GM12864 (cell line): ENCODE data around the gene BTN2A1.
"Not testable (repeated sequence)": the region's sequence is repeated elsewhere in the genome, so short reads cannot be mapped to it uniquely, and the experiment has no call there.

Source experiments
- DNase-seq: peaks from one replicate; pipeline ENCODE4 v3.0.0-alpha.2; 2011; ENCODE audit warnings: low read depth
- H3K4me3 ChIP-seq: 2 replicates; pipeline ENCODE4 v1.5.1; 2011; ENCODE audit warnings: mild to moderate bottlenecking, low read depth, low read length, control low read depth
- TF ChIP-seq, protein P1 (sequence below): IDR thresholded peaks from 2 replicates; pipeline ENCODE4 v1.5.1; 2011; ENCODE audit warnings: low read depth, mild to moderate bottlenecking, moderate library complexity, low read length, control low read depth, inconsistent platforms; ENCODE audit errors: missing control alignments

Gene BTN2A1

DNA sequence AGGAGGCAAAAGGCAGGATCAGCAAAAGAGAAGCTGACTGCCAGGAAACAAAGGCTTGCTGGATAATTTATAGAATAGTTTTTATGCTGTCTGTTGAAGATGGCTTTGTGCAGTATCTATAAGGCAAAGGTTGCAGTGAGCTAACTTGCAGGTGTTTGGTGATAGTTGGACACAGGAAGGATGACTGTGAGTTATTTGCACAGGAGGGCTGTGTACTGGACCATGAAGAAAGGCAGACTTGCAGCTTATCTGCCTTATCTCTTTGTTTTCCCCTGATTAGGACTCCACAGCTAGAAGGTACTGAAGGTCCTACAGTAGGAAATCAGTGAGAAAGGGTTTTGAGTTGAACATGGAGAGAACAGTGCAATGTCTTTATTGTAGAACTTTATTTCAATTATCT, 44.4 kb downstream of the BTN2A1 start:
- TF ChIP-seq, protein P1, sequence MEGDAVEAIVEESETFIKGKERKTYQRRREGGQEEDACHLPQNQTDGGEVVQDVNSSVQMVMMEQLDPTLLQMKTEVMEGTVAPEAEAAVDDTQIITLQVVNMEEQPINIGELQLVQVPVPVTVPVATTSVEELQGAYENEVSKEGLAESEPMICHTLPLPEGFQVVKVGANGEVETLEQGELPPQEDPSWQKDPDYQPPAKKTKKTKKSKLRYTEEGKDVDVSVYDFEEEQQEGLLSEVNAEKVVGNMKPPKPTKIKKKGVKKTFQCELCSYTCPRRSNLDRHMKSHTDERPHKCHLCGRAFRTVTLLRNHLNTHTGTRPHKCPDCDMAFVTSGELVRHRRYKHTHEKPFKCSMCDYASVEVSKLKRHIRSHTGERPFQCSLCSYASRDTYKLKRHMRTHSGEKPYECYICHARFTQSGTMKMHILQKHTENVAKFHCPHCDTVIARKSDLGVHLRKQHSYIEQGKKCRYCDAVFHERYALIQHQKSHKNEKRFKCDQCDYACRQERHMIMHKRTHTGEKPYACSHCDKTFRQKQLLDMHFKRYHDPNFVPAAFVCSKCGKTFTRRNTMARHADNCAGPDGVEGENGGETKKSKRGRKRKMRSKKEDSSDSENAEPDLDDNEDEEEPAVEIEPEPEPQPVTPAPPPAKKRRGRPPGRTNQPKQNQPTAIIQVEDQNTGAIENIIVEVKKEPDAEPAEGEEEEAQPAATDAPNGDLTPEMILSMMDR: no peak
- peak overlapping the region; percentile 49; the same call in 1 of the 2 replicates for H3K4me3 ChIP-seq
- no peak for DNase-seq

DNA sequence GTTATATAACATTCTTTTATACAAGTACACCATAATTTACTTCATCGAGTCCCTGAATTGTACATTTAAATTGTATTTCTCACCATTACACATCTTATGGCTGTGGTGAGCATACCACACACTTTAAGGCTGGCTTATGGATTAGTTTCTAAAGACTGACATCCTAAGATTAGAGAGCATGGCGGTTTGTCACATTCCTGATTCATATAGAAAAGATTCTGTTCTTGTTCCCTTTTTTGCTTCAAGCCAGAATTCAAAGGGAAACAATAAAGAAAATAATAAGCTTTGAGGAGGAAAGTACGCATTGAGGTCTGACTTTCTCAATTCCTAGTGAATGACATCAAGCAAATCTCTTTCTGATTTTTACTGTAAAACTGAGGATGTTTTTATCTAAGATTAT, 44.9 kb downstream of the BTN2A1 start:
- no peak for DNase-seq
- TF ChIP-seq, protein P1: no peak
- no peak overlapping the region for H3K4me3 ChIP-seq

DNA sequence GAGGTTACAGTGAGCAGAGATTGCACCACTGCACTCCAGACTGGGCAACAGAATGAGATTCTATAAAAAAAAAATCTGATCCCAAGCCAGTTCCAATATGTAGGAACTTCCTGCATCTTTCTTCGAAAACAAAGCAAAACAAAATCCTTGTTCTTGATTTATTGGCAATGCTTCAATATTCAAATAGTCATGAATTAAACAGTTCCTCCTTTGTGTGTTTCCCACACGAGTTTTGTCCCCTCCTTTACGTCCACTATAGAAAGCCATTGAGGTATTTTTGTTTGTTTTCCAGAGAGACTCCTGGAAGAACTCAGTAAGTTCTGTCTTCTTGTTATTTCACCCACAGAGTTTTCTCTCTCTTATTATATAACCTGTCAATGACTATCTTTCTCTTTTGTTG, 49.9 kb downstream of the BTN2A1 start:
- no peak overlapping the region for H3K4me3 ChIP-seq
- TF ChIP-seq, protein P1: no peak
- no peak for DNase-seq

DNA sequence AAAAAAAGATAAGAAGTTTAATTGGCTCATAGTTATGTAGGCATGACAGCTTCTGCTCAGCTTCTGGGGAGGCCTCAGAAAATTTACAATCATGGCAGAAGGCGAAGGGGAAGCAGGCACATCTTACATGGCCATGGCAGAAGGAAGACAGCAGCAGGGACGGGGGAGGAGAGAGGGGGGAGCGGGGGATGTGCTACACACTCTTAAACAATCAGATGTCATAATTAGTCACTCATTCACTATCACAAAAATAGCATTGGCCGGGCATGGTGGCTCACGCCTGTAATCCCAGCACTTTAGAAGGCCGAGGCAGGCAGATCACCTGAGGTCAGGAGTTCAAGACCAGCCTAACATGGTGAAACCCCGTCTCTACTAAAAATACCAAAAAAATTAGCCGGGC, 53.3 kb downstream of the BTN2A1 start:
- not testable (repeated sequence) for DNase-seq

DNA sequence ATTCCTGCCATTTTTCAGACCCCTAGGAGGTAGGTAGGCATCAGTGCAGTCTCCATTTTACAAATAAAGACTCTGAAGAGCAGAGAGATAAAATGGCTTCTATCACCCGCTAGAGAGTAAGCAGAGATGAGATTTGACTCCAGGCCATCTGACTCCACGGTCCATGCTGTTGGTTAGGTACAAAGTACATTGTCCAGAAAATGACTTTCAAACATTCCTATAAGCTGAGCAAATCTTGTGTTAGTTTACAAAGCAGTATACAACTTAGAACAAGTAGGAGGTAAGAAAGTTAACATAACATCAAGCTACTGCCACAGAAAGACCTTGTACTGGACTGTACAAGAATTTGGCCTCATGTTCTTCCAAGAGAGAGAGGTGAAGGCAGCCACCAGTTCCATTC, 57.2 kb downstream of the BTN2A1 start:
- H3K4me3 ChIP-seq: no peak overlapping the region
- no peak for DNase-seq
- TF ChIP-seq, protein P1: no peak

More for the DNA sequence above, 53.3 kb downstream of the BTN2A1 start:
- H3K4me3 ChIP-seq: not testable (repeated sequence)

DNA sequence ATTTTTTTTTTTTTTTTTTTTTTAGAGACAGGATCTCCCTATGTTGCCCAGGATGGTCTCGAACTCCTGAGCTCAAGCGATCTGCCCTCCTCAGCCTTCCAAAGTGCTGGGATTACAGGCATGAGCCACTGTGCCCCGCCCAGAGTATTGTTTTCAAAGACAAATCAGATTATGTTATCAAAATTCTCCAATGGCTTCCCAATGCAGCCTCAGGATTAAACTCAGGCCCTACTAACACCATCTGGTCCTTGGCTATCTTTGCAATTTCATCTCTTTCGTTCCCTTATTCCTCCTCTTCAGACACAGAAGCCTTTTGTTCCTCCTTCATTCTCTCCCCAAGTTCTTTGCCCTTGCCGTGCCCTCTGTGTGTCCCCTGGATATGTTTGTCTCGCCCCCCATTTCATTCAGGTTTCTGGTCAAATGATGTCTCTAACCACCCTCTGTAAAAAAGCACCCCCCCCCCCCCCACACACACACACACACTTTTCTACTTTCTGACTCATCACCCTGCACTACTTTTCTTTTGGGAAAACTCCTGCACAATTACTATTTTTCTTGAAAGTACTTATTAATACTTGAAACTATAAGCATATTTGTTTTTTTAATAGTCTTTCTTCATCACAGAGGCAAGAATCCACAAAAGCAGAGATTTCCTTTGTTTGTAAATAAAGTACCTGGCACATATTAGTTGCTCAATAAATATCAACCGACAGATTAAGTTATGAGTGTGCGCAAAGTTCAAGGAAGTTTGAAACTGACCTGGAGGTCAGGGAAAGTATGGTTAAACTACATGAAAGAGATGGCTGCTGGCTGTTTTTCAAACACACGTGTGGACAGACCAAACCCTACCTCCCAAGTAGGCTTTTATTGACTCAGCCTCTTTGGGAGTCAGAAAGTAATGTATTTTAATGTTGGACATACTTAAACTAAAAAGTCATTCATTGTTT, 59.0 kb downstream of the BTN2A1 start:
- DNase-seq: no peak
- TF ChIP-seq, protein P1: no peak
- H3K4me3 ChIP-seq: no peak overlapping the region
